GM06990 (cell line): ENCODE measurements around the gene TRPM3.

Experiments used
- DNase-seq: peaks from one replicate; pipeline ENCODE4 v3.0.0-alpha.2; 2011; ENCODE audit not compliant: insufficient read length; ENCODE audit errors: extremely low read depth
- H3K27me3 ChIP-seq: replicated peaks from 2 replicates; pipeline ENCODE4 v1.6.0; 2011; ENCODE audit warnings: low read length; ENCODE audit not compliant: control insufficient read depth, insufficient read depth
- H3K36me3 ChIP-seq: 2 replicates; pipeline ENCODE4 v1.5.1; 2011; ENCODE audit warnings: low read length; ENCODE audit not compliant: control insufficient read depth, insufficient read depth
- H3K4me3 ChIP-seq: replicated peaks from 2 replicates; pipeline ENCODE4 v1.5.1; 2011; ENCODE audit warnings: low read depth, mild to moderate bottlenecking, control low read depth, low read length
- CTCF ChIP-seq: IDR thresholded peaks from 2 replicates; pipeline ENCODE4 v1.5.1; 2011; ENCODE audit warnings: low read length, control low read depth, mild to moderate bottlenecking, inconsistent platforms; ENCODE audit not compliant: insufficient read depth, poor library complexity, severe bottlenecking

Gene TRPM3

GRCh38 chr9:70986984-70987383, 134.4 kb downstream of the TRPM3 start:
- Histone ChIP-seq H3K27me3 (no peaks in the 10 kb centered on the region), H3K36me3 (no peaks in the 10 kb centered on the region), H3K4me3 (no peak overlapping the region)
- TF ChIP-seq CTCF: no peak
- no peak for DNase-seq

GRCh38 chr9:70983723-70984295, 137.6 kb downstream of the TRPM3 start:
- DNase-seq: no peak
- no peak for TF ChIP-seq CTCF
- no peaks in the 10 kb centered on the region for H3K27me3 ChIP-seq
- no peak overlapping the region for H3K4me3 ChIP-seq
- no peaks in the 10 kb centered on the region for H3K36me3 ChIP-seq

GRCh38 chr9:70981312-70981711, 140.1 kb downstream of the TRPM3 start:
- no peak overlapping the region for H3K4me3 ChIP-seq
- H3K27me3 ChIP-seq: no peaks in the 10 kb centered on the region
- no peak for TF ChIP-seq CTCF
- DNase-seq: no peak
- no peaks in the 10 kb centered on the region for H3K36me3 ChIP-seq

- Histone ChIP-seq H3K27me3 (no peaks in the 10 kb centered on the region), H3K4me3 (no peak overlapping the region), H3K36me3 (no peaks in the 10 kb centered on the region)
- no peak for DNase-seq
- TF ChIP-seq CTCF: no peak
Observed at GRCh38 chr9:70979966-70980365, 141.5 kb downstream of the TRPM3 start.

GRCh38 chr9:70978085-70978484, 143.3 kb downstream of the TRPM3 start:
- TF ChIP-seq CTCF: no peak
- Histone ChIP-seq H3K4me3 (no peak overlapping the region), H3K27me3 (no peaks in the 10 kb centered on the region), H3K36me3 (no peaks in the 10 kb centered on the region)
- DNase-seq: no peak

- no peak for DNase-seq
- no peaks in the 10 kb centered on the region for H3K36me3 ChIP-seq
- no peak for TF ChIP-seq CTCF
- no peak overlapping the region for H3K4me3 ChIP-seq
- H3K27me3 ChIP-seq: no peaks in the 10 kb centered on the region
Observed at GRCh38 chr9:70975821-70976220, 145.6 kb downstream of the TRPM3 start.
